ENCODE data around the gene GPR82.
A peak's percentile ranks its signal among the peaks of the same experiment; 100 is the strongest.
"Not testable (repeated sequence)": the region's sequence is repeated elsewhere in the genome, so short reads cannot be mapped to it uniquely, and the experiment has no call there.

Gene GPR82

DNA sequence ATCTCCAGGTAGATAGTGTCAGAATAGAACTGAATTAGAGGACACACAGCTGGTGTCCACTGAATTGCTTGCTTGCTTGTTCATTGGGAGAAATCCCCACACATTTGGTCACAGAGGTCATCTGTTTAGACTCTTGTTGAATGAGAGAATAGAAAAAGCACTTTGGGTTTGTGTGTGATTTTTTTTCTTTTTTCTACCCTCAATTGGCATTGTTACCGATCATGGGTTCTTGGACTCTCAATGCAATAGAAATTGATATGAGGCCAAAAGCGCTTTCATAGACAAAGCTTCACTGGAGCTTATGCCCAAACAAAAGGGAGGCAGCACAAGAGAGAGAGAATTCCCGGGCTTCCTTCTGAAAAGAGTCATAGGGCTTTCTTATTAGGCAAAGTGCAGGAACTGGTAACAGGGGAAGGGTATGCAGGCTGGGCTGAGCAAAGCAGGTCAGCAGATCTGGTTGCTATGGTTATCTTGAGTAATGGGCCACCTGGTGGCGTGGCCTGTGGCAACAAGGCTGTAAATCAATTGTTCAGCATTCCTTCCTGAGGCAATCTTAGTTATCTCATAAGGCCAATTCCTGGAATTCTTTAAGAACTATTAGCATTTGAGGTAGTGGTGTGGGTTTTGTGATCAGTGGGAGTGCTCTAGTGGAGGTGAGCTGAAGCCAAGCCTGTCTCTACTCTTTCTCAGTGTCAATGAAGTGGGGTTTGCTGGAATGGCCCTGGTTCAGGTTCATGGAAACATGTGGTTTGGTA, 5.3 kb upstream of the GPR82 start:
- DNase-seq (ENCODE audit: low read depth): no peak

DNA sequence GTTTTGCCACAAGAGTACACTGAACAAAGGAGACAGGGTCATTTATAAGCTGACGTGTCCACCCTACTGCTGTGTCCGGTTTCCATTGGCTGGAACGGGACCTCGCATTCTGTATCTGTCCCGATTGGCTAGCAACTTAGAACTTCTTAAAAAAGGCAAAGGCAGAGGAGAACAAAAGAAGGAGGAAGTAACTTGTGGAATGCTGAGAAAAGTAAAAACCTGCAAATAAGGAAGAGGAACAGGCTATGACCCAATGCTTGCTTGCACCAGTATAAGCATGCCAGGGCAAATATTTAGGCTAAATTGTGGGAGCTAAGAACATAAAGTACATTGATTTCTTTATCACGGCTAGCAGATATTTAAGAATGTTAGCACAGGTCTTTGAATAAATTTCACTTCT, 4.4 kb upstream of the GPR82 start:
- not testable (repeated sequence) for DNase-seq (ENCODE audit: low read depth)

DNA sequence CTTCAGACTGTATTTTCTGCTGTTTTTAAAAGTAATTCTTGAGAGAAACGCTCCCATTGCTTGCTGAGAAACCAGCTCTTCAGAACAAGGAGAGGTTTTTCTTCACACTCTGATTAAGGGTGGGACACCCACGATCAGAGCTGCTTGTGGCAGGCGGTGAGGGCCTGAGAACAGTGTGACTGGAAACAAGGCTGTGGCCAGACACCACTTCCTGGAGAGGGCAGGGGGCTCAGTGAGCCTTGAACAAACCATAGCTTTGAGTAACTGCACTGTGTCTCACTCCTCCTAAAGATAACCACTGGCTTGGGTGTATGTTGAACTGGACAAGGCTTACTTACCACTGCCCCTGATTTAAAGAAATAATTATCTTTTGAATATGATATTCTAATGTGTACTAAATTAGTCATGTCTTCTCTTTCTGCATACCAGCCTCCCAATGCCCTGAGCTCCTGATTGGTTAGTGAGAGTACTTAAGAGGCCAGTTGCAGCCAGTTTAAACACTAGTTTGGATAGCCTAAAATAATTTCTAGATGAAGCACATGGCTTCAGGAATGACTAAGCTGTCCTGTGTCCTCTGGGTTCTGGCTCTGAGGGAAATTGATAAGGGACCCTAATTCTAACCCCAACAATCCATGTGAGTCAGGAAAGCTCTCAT, 3.7 kb upstream of the GPR82 start:
- peak; percentile 47 for DNase-seq (ENCODE audit: low read depth)

DNA sequence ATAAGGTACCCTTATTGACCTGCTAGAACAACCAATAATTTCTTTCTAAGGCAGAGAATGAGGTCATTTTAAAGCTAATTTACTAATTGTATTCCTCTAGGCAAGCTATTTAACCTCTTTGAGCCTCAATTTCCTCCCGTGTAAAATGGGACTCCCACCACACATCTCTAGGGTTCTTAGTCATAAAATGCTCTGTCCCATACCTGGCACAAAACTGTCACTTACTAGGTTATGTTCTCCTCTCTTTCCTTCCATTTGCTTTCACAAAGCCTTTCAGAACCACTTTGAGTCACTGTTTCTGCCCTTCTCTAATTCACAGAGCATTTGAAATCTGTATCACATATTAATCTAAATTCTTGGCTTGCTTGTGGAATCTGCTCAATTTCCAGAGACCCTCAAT, 2.4 kb upstream of the GPR82 start:
- no peak for DNase-seq (ENCODE audit: low read depth)

DNA sequence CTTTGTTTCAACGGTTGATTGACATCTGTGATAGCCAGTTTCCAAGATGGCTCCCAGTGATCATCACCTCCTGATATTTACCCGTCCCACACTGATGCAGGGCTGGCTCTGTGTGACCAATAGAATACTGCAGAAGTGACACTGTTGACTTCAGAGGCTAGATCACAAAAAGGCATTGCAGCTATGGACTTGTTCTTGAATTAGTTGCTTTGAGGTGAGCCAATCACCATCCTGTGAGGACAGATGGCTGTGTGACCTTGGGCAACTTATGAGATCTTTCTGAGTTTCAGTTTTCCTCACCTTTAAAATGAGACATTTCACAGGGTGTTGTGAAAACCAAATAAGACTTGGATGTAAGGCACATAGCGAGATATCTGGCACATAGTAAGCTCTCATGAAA, 1.8 kb upstream of the GPR82 start:
- no peak for DNase-seq (ENCODE audit: low read depth)

DNA sequence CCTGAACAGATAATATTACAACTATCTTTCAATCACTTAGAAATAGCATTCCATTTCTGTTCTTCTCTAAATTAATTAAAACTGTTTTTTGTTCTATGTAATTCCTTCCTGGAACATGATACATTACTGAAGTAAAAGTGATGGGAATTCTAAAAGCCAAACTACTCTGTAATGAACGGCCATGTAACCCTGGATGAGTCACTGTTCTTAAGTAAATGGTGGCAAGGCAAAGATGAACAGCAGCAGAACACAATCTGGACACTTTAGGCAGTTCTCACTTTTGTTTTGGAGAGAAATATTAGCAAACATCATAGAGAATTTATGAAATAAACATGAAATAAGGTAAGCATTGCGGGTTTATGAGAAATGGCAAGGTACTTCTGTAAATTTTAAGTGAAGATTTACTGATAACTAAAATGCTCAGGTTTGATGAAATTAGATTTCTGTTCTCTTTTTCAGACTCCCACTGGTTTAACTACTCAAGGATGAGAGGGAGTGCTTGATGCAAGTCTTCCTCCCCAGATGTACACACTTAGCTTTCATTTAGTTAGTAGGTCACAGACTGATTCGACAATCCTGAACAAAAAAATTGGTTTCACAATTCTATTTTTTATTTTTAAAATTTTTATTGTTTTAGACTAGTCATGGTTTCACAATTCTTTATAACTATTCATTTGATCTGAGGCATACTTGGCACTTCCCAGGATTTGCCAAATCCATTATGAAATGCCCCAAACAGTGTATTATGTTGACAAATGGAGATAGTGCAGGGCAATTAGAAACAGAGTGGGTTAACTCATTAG, 964 bp upstream of the GPR82 start:
- peak; percentile 31 for DNase-seq (ENCODE audit: low read depth)

DNA sequence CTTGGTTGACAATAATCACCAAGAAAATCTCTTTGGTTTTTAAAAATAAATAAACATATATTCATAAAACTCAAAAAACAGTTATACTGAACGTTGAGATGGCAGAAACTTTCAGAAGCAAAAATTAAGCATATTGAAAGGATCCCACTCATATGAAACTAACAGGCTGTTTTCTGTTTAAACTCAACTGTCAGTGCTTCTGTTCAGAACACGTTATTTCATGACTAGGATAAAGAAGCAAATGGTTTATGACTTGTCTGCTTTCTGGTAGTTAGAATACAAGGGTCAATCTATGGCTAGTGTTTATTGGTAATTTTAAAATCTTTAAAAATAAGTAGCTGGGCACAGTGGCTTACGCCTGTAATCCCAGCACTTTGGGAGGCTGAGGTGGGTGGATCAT, 4.1 kb downstream of the GPR82 start:
- DNase-seq (ENCODE audit: low read depth): no peak

DNA sequence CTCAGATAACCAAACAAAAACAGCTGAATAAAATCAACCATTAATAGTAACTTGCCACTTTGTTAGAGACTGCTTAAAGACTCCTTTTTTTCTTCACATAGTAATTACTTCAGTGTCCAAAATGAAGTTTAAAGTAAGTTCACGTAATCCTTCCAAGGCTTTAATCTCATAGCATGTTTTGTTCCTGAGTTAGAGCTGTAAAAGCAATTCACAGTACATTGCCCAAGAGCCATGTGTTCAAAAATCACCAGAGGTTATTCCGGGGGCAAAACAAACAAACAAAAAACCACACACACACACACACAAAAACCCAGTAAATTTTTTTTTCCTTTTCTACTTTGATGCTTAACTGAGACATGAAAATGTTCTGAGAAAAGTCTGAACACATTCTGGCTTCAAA, 6.1 kb downstream of the GPR82 start:
- no peak for DNase-seq (ENCODE audit: low read depth)

DNA sequence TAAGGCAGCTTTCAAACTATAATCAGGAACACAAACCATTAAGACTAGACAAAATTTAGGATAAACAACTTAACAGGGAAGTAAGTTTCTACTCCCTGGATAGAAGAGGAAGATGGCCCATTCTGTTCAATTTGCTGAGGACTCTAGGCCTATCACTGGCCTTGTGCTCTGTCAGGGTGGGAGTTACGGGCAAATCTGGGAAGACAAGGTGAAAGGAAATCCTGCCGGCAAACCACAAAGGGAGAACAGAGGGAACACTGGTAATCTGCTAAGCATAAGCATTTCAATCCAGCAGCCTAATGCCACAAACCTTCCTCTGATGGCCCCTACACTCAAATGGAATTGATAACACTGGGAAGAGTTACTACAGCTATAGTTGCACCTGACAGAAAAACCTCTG, 8.3 kb downstream of the GPR82 start:
- no peak for DNase-seq (ENCODE audit: low read depth)

DNA sequence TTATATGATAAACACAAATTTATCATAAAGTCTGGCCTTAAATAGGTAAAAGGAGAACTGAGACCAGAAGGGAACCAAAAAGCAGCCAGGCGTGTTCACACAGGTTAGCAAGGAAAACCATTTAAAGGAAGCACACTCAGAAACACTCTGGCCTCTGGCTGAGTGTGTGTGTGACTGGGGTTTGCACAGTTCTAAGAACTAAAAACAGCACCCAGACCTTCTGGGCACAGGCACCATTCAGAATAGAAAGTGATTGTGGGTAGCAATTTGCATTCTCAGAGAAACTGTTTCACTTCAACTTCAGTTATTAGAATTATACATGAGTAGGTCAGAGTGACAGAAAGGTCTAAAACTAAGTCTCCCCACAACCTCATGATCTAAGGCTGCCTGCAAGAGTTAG, 10.0 kb downstream of the GPR82 start:
- DNase-seq (ENCODE audit: low read depth): no peak

DNA sequence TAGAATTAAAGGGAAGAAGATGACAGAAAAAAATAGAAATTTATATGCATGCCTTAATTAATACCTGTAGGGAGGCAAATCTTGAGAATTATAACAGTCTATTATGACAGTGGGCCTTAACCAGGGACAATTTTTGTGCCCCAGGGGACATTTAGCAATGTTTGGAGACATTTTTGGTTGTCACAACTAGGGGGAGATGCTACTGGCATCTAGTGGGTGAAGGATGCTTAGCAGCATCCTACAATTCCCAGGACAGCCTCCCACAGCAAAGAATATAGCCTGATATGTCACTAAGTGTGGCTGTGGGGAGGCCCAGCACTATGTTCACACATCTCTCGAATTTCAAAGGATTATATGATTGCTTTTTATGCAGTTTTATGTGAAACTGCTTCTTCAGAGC, 10.5 kb downstream of the GPR82 start:
- no peak for DNase-seq (ENCODE audit: low read depth)

DNA sequence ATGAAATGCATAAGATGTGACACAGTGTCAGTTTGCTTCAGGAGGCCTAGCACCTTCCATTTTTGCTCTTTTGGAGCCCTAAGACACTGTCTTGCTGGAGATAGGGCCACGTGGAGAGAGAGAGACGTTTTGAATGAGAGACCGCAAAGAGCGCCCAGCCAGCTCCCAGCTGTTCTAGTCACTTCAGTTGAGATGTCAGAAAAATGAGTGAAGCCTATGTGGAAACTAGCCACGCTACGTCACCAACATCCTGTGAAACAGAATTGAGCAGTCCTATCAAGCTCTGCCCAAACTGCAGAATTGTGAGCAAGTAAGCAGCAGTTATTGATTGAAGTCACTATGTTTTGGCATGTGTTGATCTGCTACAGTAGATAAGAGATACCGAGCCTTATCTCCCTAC, 13.1 kb downstream of the GPR82 start:
- no peak for DNase-seq (ENCODE audit: low read depth)

DNA sequence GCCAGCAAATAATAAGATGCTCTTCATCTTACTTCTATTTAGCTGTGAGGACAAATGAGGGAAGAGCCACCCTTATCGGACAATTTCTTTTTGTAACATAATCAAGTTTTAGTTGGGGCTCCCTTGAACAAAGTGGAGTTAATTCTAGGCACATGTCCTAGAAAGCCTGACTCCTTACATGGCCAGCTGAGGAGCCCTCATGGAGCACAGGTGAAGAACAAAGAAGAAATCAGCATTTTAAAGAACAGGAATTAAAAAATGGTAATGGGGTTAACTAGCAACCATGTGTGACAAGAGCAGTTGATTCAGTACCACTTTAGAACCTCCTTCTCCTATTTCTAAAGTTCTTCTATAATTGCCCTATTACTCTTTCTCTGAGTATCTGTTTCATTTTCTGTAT, 15.9 kb downstream of the GPR82 start:
- no peak for DNase-seq (ENCODE audit: low read depth)

DNA sequence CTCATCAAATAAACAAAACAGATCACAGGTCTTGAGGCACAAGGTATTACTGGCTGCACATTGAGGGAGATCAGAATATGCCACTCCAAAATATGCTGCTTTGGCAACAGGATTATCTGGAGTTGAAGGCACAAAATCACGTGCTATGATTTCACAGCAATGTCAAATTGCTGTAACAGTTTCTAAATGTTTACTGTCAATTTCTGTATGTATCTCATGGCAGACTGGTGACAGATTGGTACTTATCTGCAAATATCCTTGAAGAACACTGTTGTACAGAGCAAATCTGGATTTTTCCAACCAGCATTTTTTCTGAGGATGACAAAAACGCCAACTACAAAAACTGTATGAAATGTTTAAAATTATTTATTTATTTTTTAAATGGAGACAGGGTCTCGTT, 26.7 kb downstream of the GPR82 start:
- DNase-seq (ENCODE audit: low read depth): no peak

DNA sequence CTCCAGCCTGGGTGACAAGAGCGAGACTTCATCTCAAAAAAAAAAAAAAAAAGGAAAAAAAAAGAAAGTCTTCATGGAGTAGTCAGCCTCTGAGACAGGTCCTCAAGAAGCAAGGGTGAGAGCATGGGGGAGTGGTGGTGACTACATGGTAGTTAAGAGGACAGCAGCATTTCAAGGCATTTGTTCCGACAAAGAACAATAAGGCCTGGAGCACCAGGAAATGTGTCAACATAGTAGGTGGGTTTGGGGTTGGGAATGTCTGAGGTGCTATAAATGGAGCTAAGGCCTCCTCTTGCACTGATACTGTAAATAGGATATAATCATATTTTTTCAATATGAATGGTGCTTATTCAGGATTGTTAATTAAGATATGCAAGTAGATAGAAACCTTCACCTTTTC, 34.4 kb downstream of the GPR82 start:
- no peak for DNase-seq (ENCODE audit: low read depth)

DNA sequence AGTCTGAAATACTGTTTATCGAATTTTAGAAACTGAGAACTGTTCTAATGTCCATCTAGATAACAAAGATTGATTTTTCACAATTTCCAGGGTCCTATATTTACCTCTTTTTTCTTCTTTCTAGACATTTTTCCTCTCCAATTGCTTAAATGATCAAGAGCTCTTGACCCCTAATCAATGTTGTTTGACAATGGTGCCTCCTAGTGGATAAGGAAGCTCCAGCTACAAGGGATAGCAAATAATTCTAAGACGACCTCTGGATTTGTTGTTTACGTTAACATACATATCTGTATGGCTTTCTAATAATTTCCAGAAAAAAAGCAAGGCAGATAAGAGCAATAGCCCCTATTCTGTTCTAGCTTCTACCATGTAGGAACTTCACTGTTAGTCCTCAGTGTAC, 35.8 kb downstream of the GPR82 start:
- no peak for DNase-seq (ENCODE audit: low read depth)

DNA sequence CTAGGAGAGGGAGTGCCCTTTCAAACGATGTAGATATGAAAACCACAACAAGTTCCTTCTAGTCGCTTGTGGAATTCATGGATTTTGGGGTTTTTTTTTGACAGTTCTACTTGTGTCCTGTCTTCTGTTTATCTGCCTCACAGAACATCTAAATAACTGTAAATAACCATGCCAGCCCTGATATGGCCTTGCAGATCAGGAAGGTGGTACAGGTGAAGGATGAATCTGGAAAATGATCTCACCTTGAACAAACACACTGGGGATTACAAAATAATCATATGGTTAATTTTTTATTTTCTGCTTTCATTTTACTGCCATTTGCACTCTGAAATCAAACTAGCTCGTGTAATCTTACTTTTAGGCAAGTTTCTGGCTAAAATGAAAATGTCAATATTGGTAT, 37.2 kb downstream of the GPR82 start:
- DNase-seq (ENCODE audit: low read depth): no peak

DNA sequence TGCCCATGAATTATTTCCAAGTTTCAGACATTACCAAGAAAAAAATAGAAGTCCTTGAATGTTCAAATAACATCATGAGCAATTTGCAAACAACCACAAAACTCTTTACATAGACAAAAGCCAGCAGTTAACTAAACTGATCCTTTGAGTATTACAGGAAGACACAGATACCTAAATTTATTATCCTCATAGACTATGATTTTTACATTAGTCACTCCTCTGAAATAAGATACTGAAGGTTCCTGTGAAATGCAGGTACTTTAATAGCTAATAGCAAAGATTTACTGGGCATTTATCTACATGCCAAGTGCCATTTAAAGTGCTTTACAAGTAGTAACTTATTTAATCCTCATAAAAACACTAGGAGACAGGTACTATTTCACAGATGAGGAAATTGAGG, 37.7 kb downstream of the GPR82 start:
- DNase-seq (ENCODE audit: low read depth): no peak

DNA sequence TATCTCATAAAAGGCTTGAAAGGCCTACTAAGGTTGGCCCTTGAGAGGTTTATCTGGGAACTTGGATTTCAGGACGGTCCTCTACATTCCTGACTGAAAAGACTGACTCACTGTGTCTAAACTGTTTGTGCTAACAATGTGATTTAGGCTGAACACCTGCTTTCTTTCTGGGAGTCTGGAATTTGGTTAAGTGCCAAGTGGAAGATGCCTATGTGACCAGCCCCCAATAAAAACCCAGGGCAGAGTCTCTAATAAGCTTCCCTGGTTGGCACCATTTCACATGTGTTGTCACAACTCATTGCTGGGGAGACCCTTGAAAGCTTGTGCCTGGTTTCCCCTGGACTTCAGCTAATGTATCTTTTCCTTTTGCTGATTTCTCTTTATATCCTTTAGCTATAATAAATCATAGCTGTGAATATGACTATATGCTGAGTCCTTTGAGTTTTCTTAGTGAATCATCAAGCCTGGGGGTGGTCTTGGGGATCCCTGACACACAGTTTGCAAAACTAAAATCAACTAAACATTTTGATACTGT, 55.1 kb downstream of the GPR82 start:
- DNase-seq (ENCODE audit: low read depth): peak; percentile 35
